ENCODE data around the gene HTR1B.

Gene HTR1B

DNA sequence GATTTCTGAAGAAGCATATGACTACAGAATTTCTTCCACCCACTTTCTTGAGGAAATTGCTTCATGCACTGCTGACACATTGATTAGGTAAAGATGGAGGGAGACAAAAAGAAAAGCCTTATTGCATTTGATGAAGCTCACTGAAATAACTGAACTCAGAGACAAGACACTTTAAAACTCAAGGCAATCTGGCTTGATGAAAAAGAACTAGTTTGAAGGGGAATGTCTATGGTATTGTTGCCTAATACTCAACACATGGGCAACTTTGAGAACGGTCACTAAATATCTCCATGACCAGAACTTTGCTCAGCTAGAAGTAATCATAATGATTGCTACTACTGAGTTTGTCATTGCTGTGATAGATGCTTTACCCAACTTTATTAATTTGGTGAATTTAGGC is 38.1 kb downstream of the HTR1B start:
- H3K4me2 ChIP-seq (ENCODE audit: low read length) = no peak overlapping the region
- no peaks in the 10 kb centered on the region for H3K4me1 ChIP-seq (ENCODE audit: low read length)
- no peak overlapping the region for H3K4me3 ChIP-seq (ENCODE audit: low read length)
- no peaks in the 10 kb centered on the region for H3K27me3 ChIP-seq (ENCODE audit: low read depth, low read length)
- H3K9me3 ChIP-seq (ENCODE audit: insufficient read depth, low read length) = no peaks in the 10 kb centered on the region
- H4K20me1 ChIP-seq (ENCODE audit: insufficient read depth, low read length) = no peaks in the 10 kb centered on the region
- H3K79me2 ChIP-seq (ENCODE audit: low read length) = no peaks in the 10 kb centered on the region
- no peak overlapping the region for H2AFZ ChIP-seq (ENCODE audit: low read depth, low read length)
- TF ChIP-seq EZH2phosphoT487 (IDR thresholded peaks at IDR 0.05; ENCODE audit: low read depth) = no peak
- TF ChIP-seq, protein P1, sequence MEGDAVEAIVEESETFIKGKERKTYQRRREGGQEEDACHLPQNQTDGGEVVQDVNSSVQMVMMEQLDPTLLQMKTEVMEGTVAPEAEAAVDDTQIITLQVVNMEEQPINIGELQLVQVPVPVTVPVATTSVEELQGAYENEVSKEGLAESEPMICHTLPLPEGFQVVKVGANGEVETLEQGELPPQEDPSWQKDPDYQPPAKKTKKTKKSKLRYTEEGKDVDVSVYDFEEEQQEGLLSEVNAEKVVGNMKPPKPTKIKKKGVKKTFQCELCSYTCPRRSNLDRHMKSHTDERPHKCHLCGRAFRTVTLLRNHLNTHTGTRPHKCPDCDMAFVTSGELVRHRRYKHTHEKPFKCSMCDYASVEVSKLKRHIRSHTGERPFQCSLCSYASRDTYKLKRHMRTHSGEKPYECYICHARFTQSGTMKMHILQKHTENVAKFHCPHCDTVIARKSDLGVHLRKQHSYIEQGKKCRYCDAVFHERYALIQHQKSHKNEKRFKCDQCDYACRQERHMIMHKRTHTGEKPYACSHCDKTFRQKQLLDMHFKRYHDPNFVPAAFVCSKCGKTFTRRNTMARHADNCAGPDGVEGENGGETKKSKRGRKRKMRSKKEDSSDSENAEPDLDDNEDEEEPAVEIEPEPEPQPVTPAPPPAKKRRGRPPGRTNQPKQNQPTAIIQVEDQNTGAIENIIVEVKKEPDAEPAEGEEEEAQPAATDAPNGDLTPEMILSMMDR (IDR thresholded peaks at IDR 0.05; ENCODE audit: low read depth, low read length) = no peak
- H3K9ac ChIP-seq (ENCODE audit: low read length) = no peak overlapping the region
- no peaks in the 10 kb centered on the region for H3K36me3 ChIP-seq (replicated peaks; ENCODE audit: low read depth, low read length)
- no peak overlapping the region for H3K27ac ChIP-seq (ENCODE audit: low read length)

DNA sequence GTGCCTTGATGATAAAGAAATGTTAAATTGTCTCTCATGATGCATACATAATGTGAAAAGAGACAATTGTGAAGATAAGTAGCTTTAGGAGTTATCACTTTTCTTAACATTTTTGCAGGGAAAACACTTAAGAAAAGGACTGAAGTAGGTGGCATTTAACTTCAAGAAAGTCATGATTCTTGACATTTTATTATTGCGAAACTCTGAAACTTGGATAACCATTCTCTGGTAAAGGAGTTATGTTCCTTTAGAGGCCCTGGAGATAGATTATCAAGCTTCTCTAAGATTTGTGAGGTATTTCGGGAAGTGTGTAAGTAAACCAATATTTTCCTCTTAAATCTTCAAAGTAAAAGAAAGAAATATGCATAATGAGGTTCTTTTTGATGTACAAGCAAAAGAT is 38.5 kb downstream of the HTR1B start:
- Histone ChIP-seq H3K9ac (ENCODE audit: low read length) (no peak overlapping the region), H2AFZ (ENCODE audit: low read depth, low read length) (no peak overlapping the region), H3K4me3 (ENCODE audit: low read length) (no peak overlapping the region), H3K27me3 (ENCODE audit: low read depth, low read length) (no peaks in the 10 kb centered on the region), H4K20me1 (ENCODE audit: insufficient read depth, low read length) (no peaks in the 10 kb centered on the region), H3K36me3 (replicated peaks; ENCODE audit: low read depth, low read length) (no peaks in the 10 kb centered on the region), H3K9me3 (ENCODE audit: insufficient read depth, low read length) (no peaks in the 10 kb centered on the region), H3K4me1 (ENCODE audit: low read length) (no peaks in the 10 kb centered on the region), H3K79me2 (ENCODE audit: low read length) (no peaks in the 10 kb centered on the region), H3K27ac (ENCODE audit: low read length) (no peak overlapping the region), H3K4me2 (ENCODE audit: low read length) (no peak overlapping the region)
- no peak for TF ChIP-seq EZH2phosphoT487 (IDR thresholded peaks at IDR 0.05; ENCODE audit: low read depth)
- TF ChIP-seq, protein P1 (IDR thresholded peaks at IDR 0.05; ENCODE audit: low read depth, low read length) = no peak

DNA sequence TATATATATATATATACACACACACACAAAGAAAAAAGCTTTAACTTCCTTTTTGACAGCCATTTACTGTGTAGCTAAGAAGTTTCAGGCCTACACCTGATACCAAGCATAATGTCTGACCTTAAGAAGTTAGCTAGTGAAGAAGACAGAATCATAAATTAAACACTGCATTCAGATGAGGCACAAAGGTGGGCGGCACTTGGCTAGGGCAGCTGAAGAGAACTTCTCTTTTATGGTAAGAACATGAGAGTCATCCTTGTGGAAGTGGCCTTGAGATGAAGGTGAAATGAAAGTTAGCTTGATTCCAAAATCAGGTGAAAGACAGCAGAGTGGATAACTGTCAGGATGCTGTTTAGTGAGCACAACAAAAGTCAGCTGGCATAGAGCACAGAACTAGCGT is 46.5 kb downstream of the HTR1B start:
- TF ChIP-seq, protein P1 (IDR thresholded peaks at IDR 0.05; ENCODE audit: low read depth, low read length) = no peak
- TF ChIP-seq EZH2phosphoT487 (IDR thresholded peaks at IDR 0.05; ENCODE audit: low read depth) = no peak
- no peak overlapping the region for H3K4me3 ChIP-seq (ENCODE audit: low read length)
- peak overlapping the region; percentile 25; the same call in 1 of the 2 replicates for H2AFZ ChIP-seq (ENCODE audit: low read depth, low read length)
- no peaks in the 10 kb centered on the region for H3K27me3 ChIP-seq (ENCODE audit: low read depth, low read length)
- H3K27ac ChIP-seq (ENCODE audit: low read length) = no peak overlapping the region
- H3K36me3 ChIP-seq (replicated peaks; ENCODE audit: low read depth, low read length) = no peaks in the 10 kb centered on the region
- no peaks in the 10 kb centered on the region for H3K79me2 ChIP-seq (ENCODE audit: low read length)
- no peak overlapping the region for H3K9ac ChIP-seq (ENCODE audit: low read length)
- H3K4me1 ChIP-seq (ENCODE audit: low read length) = peaks cover 7% of the 10 kb centered on the region; the same call in 1 of the 2 replicates
- no peak overlapping the region for H3K4me2 ChIP-seq (ENCODE audit: low read length)
- H4K20me1 ChIP-seq (ENCODE audit: insufficient read depth, low read length) = no peaks in the 10 kb centered on the region
- no peaks in the 10 kb centered on the region for H3K9me3 ChIP-seq (ENCODE audit: insufficient read depth, low read length)

DNA sequence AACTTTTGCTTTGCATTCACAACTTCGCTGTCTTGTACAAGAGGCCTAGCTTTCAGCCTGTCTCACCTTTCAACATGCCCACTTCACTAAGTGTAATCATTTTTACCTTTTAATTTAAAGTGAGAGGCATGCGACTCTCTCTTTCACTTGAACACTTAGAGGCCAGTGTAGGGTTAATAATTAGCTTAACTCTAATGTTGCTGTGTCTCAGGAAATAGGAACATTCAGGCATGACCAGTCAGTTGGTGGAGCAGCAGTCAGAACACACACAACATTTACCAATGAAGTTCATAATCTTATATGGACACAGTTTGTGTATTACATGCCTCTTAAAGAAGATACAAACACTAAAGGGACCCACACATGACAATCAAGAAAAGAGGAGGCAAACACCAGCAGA is 47.6 kb downstream of the HTR1B start:
- Histone ChIP-seq H3K4me2 (ENCODE audit: low read length) (no peak overlapping the region), H3K79me2 (ENCODE audit: low read length) (no peaks in the 10 kb centered on the region), H3K4me1 (ENCODE audit: low read length) (peaks cover 7% of the 10 kb centered on the region; the same call in 1 of the 2 replicates), H2AFZ (ENCODE audit: low read depth, low read length) (no peak overlapping the region), H4K20me1 (ENCODE audit: insufficient read depth, low read length) (no peaks in the 10 kb centered on the region), H3K27me3 (ENCODE audit: low read depth, low read length) (no peaks in the 10 kb centered on the region), H3K9ac (ENCODE audit: low read length) (no peak overlapping the region), H3K9me3 (ENCODE audit: insufficient read depth, low read length) (no peaks in the 10 kb centered on the region), H3K4me3 (ENCODE audit: low read length) (no peak overlapping the region), H3K36me3 (replicated peaks; ENCODE audit: low read depth, low read length) (no peaks in the 10 kb centered on the region), H3K27ac (ENCODE audit: low read length) (no peak overlapping the region)
- TF ChIP-seq EZH2phosphoT487 (IDR thresholded peaks at IDR 0.05; ENCODE audit: low read depth) = no peak
- TF ChIP-seq, protein P1 (IDR thresholded peaks at IDR 0.05; ENCODE audit: low read depth, low read length) = no peak
